AG09309 (cell line): ENCODE measurements around the gene LINGO1.

Experiments used
- DNase-seq: peaks from one replicate; pipeline ENCODE4 v3.0.0-alpha.2; 2010; ENCODE audit warnings: low read depth
- H3K4me3 ChIP-seq: 2 replicates; pipeline ENCODE4 v1.5.1; 2011; ENCODE audit warnings: mild to moderate bottlenecking, low read depth, low read length, moderate library complexity; ENCODE audit not compliant: control insufficient read depth
- TF ChIP-seq, protein P1 (sequence below): IDR thresholded peaks from 2 replicates; pipeline ENCODE4 v1.5.1; 2011; ENCODE audit warnings: mild to moderate bottlenecking, low read depth, low read length, inconsistent platforms; ENCODE audit not compliant: insufficient read depth, control insufficient read depth; ENCODE audit errors: missing control alignments

The LINGO1 gene

DNA sequence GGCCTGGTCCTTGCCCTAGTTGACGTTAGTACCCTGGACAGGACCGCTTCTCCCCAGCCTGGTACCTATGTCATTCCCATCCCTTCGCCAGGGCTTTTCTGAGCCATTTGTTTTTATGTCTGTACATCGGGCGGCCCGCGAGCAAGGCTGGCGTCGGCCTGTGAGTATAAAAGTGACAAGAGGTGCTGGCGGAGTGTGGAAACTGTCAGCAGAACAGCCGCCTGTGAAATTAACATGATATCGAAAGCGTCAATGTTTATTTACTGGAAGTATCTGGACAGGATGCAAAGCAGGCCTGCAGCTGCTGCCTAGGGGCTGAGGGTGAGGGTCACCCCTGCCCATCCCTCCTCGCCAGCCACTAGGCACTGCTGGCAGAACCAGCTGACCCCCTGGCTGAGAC is 33.4 kb downstream of the LINGO1 start:
- H3K4me3 ChIP-seq: no peak overlapping the region
- no peak for DNase-seq
- TF ChIP-seq, protein P1, sequence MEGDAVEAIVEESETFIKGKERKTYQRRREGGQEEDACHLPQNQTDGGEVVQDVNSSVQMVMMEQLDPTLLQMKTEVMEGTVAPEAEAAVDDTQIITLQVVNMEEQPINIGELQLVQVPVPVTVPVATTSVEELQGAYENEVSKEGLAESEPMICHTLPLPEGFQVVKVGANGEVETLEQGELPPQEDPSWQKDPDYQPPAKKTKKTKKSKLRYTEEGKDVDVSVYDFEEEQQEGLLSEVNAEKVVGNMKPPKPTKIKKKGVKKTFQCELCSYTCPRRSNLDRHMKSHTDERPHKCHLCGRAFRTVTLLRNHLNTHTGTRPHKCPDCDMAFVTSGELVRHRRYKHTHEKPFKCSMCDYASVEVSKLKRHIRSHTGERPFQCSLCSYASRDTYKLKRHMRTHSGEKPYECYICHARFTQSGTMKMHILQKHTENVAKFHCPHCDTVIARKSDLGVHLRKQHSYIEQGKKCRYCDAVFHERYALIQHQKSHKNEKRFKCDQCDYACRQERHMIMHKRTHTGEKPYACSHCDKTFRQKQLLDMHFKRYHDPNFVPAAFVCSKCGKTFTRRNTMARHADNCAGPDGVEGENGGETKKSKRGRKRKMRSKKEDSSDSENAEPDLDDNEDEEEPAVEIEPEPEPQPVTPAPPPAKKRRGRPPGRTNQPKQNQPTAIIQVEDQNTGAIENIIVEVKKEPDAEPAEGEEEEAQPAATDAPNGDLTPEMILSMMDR: no peak

DNA sequence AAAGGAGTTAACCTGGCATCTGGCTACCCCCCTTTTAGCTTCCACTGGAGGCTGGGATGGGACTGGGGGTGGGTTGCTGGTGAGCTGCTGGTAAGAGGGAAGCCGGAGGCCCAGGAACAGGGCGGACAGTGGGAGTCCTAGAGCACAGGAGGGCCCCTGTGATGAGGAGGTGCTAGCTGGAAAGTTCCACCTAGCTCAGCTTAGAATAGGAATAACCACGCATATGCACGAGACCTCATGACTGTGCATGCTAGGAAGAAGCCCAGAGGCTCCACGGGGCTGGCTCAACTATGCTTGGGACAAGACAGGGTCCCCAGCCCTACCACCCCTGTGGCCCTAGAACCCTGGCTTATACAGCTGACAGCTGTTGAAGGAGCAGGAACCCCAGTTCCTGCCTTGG is 34.1 kb downstream of the LINGO1 start:
- DNase-seq: no peak
- no peak overlapping the region for H3K4me3 ChIP-seq
- TF ChIP-seq, protein P1: no peak

DNA sequence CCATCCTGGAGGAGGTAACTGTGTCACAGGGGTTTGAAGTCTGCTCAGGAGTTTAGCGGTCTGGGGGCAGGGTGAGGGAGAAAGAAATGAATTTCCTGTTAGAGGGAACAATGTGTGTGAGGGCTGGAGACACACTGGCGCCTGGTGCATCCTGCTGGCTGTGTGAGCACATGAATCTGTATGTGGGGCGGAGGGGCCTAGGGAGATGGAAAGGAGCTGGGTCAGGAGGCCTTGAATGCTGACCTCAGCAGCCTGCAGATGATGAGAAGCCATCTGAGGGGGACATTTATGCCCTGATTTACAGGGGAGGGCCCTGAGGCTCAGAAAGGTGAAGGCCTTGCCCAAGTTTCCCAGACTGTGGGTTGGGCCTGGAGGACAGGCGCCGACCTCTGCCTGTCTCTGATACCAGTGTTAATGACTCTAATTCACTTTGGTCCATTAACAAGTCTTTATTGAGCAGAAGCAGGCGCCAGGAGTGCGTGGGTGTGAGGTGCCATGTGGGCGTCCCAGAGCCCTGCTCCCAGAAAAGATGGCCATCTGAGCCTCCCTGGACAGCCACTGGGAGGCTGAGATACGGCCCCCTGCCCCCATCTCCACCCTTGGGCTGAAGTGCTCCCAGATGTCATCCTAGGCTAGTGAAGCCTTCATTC is 34.8 kb downstream of the LINGO1 start:
- H3K4me3 ChIP-seq: no peak overlapping the region
- TF ChIP-seq, protein P1: no peak
- DNase-seq: no peak

DNA sequence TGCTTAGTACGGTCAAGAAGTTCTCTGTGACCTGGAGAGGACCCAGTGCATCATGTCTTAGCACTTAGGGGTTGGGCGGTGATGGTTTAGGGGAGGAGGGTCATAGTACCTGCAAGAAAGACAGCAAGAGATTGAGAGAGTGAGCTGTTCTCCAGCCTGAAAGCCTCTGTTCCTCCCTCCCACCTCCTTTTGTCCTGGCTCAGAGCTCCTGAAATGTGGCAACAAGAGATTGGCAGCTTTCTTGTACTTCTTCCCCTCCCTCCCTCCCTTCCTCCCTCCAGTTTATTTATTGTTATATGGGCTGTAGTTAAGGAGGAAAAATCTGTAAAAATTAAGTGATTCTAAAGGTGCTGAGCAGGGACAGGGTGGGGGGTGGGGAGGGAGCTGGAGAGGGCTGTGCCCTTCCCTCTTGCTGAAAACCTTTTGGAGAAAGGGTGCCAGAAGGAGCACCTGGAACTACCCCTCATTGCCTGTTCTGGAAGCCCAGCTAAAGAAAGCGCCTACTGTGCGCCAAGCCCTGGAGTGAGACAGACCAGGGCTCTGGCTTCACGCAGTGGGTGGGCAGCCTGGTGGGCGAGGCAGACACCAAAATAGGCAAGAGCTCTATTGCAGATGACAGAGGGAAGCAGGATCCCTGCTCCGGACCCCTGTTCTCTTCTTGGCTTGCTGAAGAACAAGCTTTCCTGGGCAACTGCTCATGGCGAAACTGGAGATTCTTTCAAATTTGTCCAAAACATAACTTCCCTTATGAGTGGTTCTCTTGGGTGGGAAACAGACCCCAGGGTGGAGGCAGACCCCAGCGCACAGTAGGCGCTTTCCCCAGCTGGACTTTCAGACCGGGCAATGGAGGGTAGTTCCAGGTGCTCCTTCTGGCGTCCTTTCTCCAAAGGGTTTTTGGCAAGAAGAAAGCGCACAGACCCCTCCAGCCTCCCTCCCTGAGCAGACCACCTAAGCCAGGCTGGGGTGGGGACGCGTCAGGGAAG is 35.6 kb downstream of the LINGO1 start:
- TF ChIP-seq, protein P1: no peak
- DNase-seq: no peak
- H3K4me3 ChIP-seq: no peak overlapping the region

DNA sequence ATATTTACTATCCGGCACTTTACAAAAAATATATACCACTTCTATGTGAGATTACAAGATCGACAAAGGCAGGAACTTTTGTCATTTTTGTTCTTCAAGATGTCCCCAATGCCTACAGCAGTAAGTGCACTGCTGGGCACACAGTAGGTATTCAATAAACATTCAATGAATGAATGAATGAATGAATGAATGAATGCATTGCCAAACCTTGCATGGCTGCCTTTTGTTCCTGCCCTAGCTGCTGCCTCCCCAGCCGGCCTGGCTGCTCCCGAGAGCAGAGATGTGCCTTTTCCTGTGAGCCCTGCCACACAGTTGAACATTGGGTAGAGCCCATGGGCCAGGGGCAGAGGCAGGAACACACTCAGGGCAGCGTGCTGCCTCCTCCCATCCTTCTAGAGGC is 37.5 kb downstream of the LINGO1 start:
- DNase-seq: no peak
- TF ChIP-seq, protein P1: no peak
- no peak overlapping the region for H3K4me3 ChIP-seq

DNA sequence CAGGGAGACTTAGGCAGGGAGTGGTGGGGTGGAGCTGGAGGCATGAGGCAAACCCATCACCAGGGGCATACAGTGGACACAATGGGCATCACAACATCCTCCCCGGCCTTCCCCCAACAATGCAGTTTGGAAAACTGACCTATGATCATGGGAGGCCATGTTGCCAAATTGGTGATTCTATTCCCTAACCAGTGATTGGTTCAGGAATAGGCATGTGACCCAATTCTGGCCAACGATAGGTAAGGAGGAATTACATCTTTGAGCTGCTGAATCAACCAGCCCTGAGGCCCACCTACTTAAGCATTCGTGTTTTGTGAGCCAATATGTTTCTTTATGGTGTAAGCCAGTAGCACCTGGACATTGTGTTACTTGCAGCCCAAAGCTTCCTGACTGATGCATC is 40.0 kb downstream of the LINGO1 start:
- no peak for DNase-seq
- TF ChIP-seq, protein P1: no peak
- H3K4me3 ChIP-seq: no peak overlapping the region
